GM12878 (cell line): ENCODE data around the gene EIF3D. TPM values are rescaled to one million over a fixed set of nuclear protein-coding genes. Genes with fewer than 3 reads are reported as not detected.

ENCODE experiments used
- ATF7 ChIP-seq: fragments of 450-650 bp; IDR thresholded peaks from 2 replicates; pipeline ENCODE4 v1.6.1; 2016; ENCODE audit warnings: low read depth, mild to moderate bottlenecking
- BCL11A ChIP-seq: IDR thresholded peaks from 2 replicates; pipeline ENCODE4 v1.6.1; 2011; ENCODE audit warnings: low read depth, low read length
- CEBPB ChIP-seq, 2 experiments: fragments of 150-350 bp in 1 of 2; IDR thresholded peaks; 2 replicates each; pipeline ENCODE4 v1.6.1; 2012 to 2014; ENCODE audit warnings: low read depth in 2 of 2, low read length in 2 of 2, borderline replicate concordance in 1 of 2, inconsistent platforms in 1 of 2
- FOXK2 ChIP-seq: fragments of 450-650 bp; IDR thresholded peaks from 2 replicates; pipeline ENCODE4 v1.6.1; 2017; ENCODE audit warnings: mild to moderate bottlenecking, moderate library complexity
- HCFC1 ChIP-seq: fragments of 150-350 bp; IDR thresholded peaks from 2 replicates; pipeline ENCODE4 v1.6.1; 2014; ENCODE audit warnings: low read length
- IRF4 ChIP-seq: IDR thresholded peaks from 2 replicates; pipeline ENCODE4 v1.6.1; 2011; ENCODE audit warnings: low read depth, low read length
- JUND ChIP-seq: IDR thresholded peaks from 2 replicates; pipeline ENCODE4 v1.6.1; 2012; ENCODE audit warnings: low read depth, mild to moderate bottlenecking, low read length, improper control_type of control experiment, moderate library complexity
- MEF2A ChIP-seq: IDR thresholded peaks from 2 replicates; pipeline ENCODE4 v1.6.1; 2011; ENCODE audit warnings: low read depth, mild to moderate bottlenecking, low read length, moderate library complexity; ENCODE audit not compliant: insufficient read depth
- MEF2B ChIP-seq: fragments of 450-650 bp; IDR thresholded peaks from 2 replicates; pipeline ENCODE4 v1.6.1; 2018; ENCODE audit warnings: mild to moderate bottlenecking, moderate library complexity; ENCODE audit not compliant: partially characterized antibody, poor library complexity, severe bottlenecking
- MXI1 ChIP-seq: fragments of 150-350 bp; IDR thresholded peaks from 2 replicates; pipeline ENCODE4 v1.6.1; 2011; ENCODE audit warnings: low read depth, mild to moderate bottlenecking, inconsistent platforms, low read length, improper control_type of control experiment
- NR2C2 ChIP-seq: IDR thresholded peaks from 2 replicates; pipeline ENCODE4 v1.6.1; 2011; ENCODE audit warnings: borderline replicate concordance, low read depth; ENCODE audit not compliant: control insufficient read depth, insufficient read length
- POLR2A ChIP-seq: IDR thresholded peaks from 2 replicates; pipeline ENCODE4 v1.6.1; 2011; ENCODE audit warnings: low read depth, mild to moderate bottlenecking, low read length
- RB1 ChIP-seq: fragments of 450-650 bp; formaldehyde crosslinking; IDR thresholded peaks from 2 replicates; pipeline ENCODE4 v1.6.1; 2017; ENCODE audit warnings: mild to moderate bottlenecking, borderline replicate concordance
- RELA ChIP-seq: fragments of 450-650 bp; IDR thresholded peaks from 2 replicates; pipeline ENCODE4 v1.8.0; 2014; ENCODE audit warnings: borderline replicate concordance; ENCODE audit not compliant: partially characterized antibody
- SIN3A ChIP-seq: IDR thresholded peaks from 2 replicates; pipeline ENCODE4 v1.6.1; 2012; ENCODE audit warnings: low read depth, low read length, improper control_type of control experiment
- SMAD5 ChIP-seq: IDR thresholded peaks from 2 replicates; pipeline ENCODE4 v1.6.1; 2016; ENCODE audit warnings: antibody characterized with exemption, low read depth
- SREBF2 ChIP-seq: IDR thresholded peaks from 2 replicates; pipeline ENCODE4 v1.6.1; 2012; ENCODE audit warnings: mild to moderate bottlenecking, low read length
- WRNIP1 ChIP-seq: IDR thresholded peaks from 2 replicates; pipeline ENCODE4 v1.6.1; 2011; ENCODE audit warnings: low read depth, low read length, improper control_type of control experiment, borderline replicate concordance
- ZNF274 ChIP-seq: IDR thresholded peaks from one replicate; pipeline ENCODE4 v1.8.0; 2011; ENCODE audit not compliant: insufficient read length, insufficient read depth
- ZZZ3 ChIP-seq: IDR thresholded peaks from 2 replicates; pipeline ENCODE4 v1.6.1; 2011; ENCODE audit warnings: low read depth; ENCODE audit not compliant: control insufficient read depth, insufficient read length
- polyA plus RNA-seq, 11 experiments: library from polyadenylated mRNA; depleted of rRNA in 4 of 11; unstranded in 6 of 11; stranded (reverse) in 5 of 11; fragments of >200 nt; fragmentation: Nextera tagmentation in 4 of 11; fragmentation: Illumina TruSeq in 1 of 11; extraction: Ambion mirVana in 4 of 11; extraction: Trizol in 1 of 11; gene quantifications; 1 replicate in 1 of 11; 2 replicates in 10 of 11; pipeline versions ENCODE4 v1.2.1 to v1.2.3, GENCODE V29; 2011 to 2016; ENCODE audit warnings: inconsistent platforms in 2 of 11, missing spikeins in 2 of 11, low read depth in 1 of 11
- total RNA-seq, 4 experiments: library from RNA; depleted of rRNA in 3 of 4; stranded (reverse); fragments of >200 nt in 3 of 4; fragmentation: Illumina TruSeq in 1 of 4; extraction: Trizol in 1 of 4; gene quantifications; 2 replicates each; pipeline versions ENCODE4 v1.2.1 to v1.2.3, GENCODE V29; 2013 to 2021
- TF ChIP-seq, protein P1 (sequence below): fragments of 450-650 bp; IDR thresholded peaks from 2 replicates; pipeline ENCODE4 v1.6.1; 2016; ENCODE audit warnings: mild to moderate bottlenecking
- TF ChIP-seq, protein P2 (sequence below): fragments of 450-650 bp; IDR thresholded peaks from 2 replicates; pipeline ENCODE4 v1.6.1; 2016; ENCODE audit warnings: mild to moderate bottlenecking
- TF ChIP-seq, protein P3 (sequence below): IDR thresholded peaks from 2 replicates; pipeline ENCODE4 v1.6.1; 2012; ENCODE audit warnings: mild to moderate bottlenecking, low read depth, low read length
- TF ChIP-seq, protein P4 (sequence below): IDR thresholded peaks from 2 replicates; pipeline ENCODE4 v1.6.1; 2011; ENCODE audit warnings: mild to moderate bottlenecking, low read depth, low read length, moderate library complexity; ENCODE audit not compliant: insufficient replicate concordance

The EIF3D gene
- total and polyA plus RNA-seq, 10 of the 15 experiments (the other 5 are each of a cell fraction or from before 2014, with no cell fraction given), result 240 to 558 (median 420) TPM

DNA sequence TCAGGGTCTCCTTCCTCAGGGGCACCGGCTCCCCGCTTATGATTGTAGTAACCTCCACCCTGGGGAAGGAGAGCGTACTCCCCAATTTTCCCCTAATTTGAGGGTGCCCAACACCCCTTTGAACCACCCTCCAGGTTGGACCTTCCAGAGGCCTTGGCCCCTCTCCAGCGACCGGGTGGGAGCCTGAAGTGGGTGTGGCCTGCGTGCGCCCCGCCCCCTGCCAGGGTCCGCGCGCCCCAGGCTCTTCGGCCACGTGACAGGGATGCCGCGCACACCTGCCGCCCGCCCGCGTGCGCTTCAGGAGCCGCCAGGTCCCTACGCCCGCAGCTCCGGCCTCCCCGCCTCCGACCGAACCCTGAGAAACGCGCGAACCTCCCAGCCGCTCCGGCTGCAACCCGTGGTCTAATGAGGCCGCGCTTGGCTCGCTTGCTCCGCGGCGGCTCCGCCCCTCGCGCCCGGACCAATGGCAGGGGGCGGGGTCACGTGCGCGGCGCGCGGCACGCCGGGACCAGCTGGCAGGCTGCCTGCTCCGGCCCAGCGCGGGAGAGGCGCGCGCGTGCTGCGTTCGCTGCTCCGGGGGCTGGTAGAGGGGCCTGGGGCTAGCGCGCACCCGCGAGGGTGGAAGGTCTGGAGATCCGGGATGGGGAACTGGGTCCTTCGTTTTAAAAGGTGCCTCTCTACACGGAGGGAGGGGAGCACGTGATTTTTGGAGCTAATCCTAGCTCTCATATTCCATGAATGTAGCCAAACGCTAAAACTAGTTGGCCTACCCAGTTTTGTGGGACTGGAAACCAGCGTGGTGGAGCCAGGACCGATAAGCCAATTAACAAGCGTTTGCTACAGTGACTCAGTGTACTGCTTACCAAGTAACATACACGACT lies 22.1 kb downstream of the EIF3D start, which contains the start of gene FOXRED2 (continued):
- peak; percentile 92; the same call in 1 of the 2 replicates for TF ChIP-seq RB1
- TF ChIP-seq WRNIP1, result no peak
- no peak for TF ChIP-seq JUND
- no peak for TF ChIP-seq SREBF2
- TF ChIP-seq, protein P1, sequence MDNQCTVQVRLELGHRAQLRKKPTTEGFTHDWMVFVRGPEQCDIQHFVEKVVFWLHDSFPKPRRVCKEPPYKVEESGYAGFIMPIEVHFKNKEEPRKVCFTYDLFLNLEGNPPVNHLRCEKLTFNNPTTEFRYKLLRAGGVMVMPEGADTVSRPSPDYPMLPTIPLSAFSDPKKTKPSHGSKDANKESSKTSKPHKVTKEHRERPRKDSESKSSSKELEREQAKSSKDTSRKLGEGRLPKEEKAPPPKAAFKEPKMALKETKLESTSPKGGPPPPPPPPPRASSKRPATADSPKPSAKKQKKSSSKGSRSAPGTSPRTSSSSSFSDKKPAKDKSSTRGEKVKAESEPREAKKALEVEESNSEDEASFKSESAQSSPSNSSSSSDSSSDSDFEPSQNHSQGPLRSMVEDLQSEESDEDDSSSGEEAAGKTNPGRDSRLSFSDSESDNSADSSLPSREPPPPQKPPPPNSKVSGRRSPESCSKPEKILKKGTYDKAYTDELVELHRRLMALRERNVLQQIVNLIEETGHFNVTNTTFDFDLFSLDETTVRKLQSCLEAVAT, result no peak
- no peak for TF ChIP-seq NR2C2
- TF ChIP-seq MEF2B, result peak; percentile 23
- no peak for TF ChIP-seq ZZZ3
- no peak for TF ChIP-seq ZNF274
- TF ChIP-seq MEF2A, result no peak
- TF ChIP-seq RELA, result peak; percentile 83
- TF ChIP-seq HCFC1, result peak; percentile 41
- TF ChIP-seq, protein P2, sequence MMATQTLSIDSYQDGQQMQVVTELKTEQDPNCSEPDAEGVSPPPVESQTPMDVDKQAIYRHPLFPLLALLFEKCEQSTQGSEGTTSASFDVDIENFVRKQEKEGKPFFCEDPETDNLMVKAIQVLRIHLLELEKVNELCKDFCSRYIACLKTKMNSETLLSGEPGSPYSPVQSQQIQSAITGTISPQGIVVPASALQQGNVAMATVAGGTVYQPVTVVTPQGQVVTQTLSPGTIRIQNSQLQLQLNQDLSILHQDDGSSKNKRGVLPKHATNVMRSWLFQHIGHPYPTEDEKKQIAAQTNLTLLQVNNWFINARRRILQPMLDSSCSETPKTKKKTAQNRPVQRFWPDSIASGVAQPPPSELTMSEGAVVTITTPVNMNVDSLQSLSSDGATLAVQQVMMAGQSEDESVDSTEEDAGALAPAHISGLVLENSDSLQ, result no peak
- TF ChIP-seq FOXK2, result no peak
- no peak for TF ChIP-seq IRF4
- TF ChIP-seq CEBPB (IDR thresholded peaks at IDR 0.05; ENCODE audit: borderline replicate concordance in 1 of 2, low read depth in 2 of 2, low read length in 2 of 2), result no peak
- peak; percentile 87 for TF ChIP-seq SIN3A
- TF ChIP-seq SMAD5, result 0 out of 2 replicates have a peak, but pooled peaks have one; percentile 55
- TF ChIP-seq BCL11A, result no peak
- TF ChIP-seq, protein P3, sequence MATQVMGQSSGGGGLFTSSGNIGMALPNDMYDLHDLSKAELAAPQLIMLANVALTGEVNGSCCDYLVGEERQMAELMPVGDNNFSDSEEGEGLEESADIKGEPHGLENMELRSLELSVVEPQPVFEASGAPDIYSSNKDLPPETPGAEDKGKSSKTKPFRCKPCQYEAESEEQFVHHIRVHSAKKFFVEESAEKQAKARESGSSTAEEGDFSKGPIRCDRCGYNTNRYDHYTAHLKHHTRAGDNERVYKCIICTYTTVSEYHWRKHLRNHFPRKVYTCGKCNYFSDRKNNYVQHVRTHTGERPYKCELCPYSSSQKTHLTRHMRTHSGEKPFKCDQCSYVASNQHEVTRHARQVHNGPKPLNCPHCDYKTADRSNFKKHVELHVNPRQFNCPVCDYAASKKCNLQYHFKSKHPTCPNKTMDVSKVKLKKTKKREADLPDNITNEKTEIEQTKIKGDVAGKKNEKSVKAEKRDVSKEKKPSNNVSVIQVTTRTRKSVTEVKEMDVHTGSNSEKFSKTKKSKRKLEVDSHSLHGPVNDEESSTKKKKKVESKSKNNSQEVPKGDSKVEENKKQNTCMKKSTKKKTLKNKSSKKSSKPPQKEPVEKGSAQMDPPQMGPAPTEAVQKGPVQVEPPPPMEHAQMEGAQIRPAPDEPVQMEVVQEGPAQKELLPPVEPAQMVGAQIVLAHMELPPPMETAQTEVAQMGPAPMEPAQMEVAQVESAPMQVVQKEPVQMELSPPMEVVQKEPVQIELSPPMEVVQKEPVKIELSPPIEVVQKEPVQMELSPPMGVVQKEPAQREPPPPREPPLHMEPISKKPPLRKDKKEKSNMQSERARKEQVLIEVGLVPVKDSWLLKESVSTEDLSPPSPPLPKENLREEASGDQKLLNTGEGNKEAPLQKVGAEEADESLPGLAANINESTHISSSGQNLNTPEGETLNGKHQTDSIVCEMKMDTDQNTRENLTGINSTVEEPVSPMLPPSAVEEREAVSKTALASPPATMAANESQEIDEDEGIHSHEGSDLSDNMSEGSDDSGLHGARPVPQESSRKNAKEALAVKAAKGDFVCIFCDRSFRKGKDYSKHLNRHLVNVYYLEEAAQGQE, result no peak
- TF ChIP-seq POLR2A, result peak; percentile 96
- TF ChIP-seq, protein P4, sequence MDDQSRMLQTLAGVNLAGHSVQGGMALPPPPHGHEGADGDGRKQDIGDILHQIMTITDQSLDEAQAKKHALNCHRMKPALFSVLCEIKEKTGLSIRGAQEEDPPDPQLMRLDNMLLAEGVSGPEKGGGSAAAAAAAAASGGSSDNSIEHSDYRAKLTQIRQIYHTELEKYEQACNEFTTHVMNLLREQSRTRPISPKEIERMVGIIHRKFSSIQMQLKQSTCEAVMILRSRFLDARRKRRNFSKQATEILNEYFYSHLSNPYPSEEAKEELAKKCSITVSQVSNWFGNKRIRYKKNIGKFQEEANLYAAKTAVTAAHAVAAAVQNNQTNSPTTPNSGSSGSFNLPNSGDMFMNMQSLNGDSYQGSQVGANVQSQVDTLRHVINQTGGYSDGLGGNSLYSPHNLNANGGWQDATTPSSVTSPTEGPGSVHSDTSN, result peak; percentile 51
- peak; percentile 65 for TF ChIP-seq MXI1
- no peak for TF ChIP-seq ATF7
